ENCODE data around the gene RANGAP1.

The RANGAP1 gene

GRCh38 chr22:41204992-41205900 lies 80.7 kb downstream of the RANGAP1 start, which contains the start of gene L3MBTL2:
Gene L3MBTL2, plus strand, starts transcription at chr22:41205312. Its CDS starts 51 bp downstream, at chr22:41205363.
- DNase-seq (ENCODE audit: low read depth) = peak; percentile 90
- peak within 1 kb of the TSS; percentile 97 for H3K4me3 ChIP-seq (ENCODE audit: low read length)
- TF ChIP-seq, protein P1, sequence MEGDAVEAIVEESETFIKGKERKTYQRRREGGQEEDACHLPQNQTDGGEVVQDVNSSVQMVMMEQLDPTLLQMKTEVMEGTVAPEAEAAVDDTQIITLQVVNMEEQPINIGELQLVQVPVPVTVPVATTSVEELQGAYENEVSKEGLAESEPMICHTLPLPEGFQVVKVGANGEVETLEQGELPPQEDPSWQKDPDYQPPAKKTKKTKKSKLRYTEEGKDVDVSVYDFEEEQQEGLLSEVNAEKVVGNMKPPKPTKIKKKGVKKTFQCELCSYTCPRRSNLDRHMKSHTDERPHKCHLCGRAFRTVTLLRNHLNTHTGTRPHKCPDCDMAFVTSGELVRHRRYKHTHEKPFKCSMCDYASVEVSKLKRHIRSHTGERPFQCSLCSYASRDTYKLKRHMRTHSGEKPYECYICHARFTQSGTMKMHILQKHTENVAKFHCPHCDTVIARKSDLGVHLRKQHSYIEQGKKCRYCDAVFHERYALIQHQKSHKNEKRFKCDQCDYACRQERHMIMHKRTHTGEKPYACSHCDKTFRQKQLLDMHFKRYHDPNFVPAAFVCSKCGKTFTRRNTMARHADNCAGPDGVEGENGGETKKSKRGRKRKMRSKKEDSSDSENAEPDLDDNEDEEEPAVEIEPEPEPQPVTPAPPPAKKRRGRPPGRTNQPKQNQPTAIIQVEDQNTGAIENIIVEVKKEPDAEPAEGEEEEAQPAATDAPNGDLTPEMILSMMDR (conservative IDR thresholded peaks at IDR 0.05; ENCODE audit: low read length) = no peak

- no peak for DNase-seq (ENCODE audit: low read depth)
- no peak overlapping the region for H3K4me3 ChIP-seq (ENCODE audit: low read length)
- TF ChIP-seq, protein P1 (conservative IDR thresholded peaks at IDR 0.05; ENCODE audit: low read length) = no peak
These were observed 81.9 kb downstream of the RANGAP1 start for GRCh38 chr22:41204066-41204465.

GRCh38 chr22:41203118-41203517 lies 82.9 kb downstream of the RANGAP1 start:
- H3K4me3 ChIP-seq (ENCODE audit: low read length) = no peak overlapping the region
- no peak for DNase-seq (ENCODE audit: low read depth)
- TF ChIP-seq, protein P1 (conservative IDR thresholded peaks at IDR 0.05; ENCODE audit: low read length) = no peak

DNA sequence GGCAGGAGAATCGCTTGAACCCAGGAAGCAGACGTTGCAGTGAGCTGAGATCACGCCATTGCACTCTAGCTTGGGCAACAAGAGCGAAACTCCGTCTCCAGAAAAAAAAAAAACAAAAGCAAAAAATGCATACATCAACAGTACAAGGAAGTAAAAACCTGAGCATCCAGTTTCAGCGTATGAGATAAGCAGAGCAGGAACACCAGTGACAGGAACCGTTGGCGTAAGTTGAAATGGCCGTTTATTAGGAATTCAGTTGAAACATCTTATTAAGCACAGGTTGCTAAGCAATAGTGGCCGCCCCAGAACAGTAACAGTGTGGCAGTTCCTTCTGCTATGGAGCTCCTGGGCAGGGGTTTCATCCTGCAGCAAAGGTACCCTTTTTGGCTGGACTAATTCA lies 84.8 kb downstream of the RANGAP1 start:
- no peak for DNase-seq (ENCODE audit: low read depth)
- TF ChIP-seq, protein P1 (conservative IDR thresholded peaks at IDR 0.05; ENCODE audit: low read length) = no peak
- H3K4me3 ChIP-seq (ENCODE audit: low read length) = no peak overlapping the region

GRCh38 chr22:41198027-41198580 lies 87.9 kb downstream of the RANGAP1 start:
- peak overlapping the region; percentile 85 for H3K4me3 ChIP-seq (ENCODE audit: low read length)
- no peak for DNase-seq (ENCODE audit: low read depth)
- TF ChIP-seq, protein P1 (conservative IDR thresholded peaks at IDR 0.05; ENCODE audit: low read length) = 0 out of 2 replicates have a peak, but pooled peaks have one; percentile 3

DNA sequence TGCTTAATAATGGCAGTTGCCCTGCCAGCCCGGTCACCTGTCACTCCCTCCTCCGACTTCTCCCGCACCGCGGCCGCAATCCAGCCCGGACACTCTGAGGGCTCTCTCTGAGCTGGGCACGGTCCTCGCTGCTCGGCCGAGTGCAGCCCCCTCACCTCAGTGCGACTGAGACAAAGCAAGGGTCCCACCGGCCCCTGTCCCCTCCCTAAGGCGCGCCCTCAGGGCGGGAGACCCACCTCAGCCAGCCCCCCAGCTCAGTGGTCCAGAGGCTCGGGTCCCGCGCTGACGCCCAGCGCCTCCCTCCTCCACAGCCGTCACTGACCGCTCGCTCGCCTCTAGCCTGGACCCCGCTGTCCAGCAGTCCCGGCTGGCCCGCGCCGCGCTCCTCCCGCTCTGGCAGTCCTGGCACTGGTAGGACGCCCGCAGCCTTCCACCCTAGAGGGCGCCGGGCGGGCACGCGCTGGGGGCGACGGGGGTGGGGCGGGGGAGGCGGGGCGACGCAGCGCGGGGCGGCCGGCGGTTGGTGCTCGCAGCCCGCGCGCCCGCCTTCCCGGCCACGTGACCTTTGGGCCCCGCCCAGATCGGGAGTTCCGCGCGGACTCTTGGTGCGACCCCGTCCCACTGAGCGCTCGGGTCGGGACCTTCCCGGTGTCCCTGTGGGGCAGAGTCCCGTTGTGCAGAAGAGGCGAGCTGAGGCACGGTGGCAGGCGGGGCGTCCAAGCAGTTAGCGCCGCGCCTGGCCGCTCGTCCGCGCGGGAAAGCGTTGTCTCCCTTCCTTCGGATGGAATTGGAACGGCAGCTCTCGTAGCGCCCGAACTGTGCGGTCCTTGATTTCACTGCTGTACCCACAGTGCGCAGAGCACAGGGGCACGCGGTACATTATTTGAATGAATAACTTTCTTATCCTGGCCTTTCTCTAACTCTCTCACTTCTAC lies 88.7 kb downstream of the RANGAP1 start:
- DNase-seq (ENCODE audit: low read depth) = peak; percentile 27
- peak overlapping the region; percentile 85 for H3K4me3 ChIP-seq (ENCODE audit: low read length)
- TF ChIP-seq, protein P1 (conservative IDR thresholded peaks at IDR 0.05; ENCODE audit: low read length) = peak; percentile 29
